Measurements from ENCODE around the gene WDR5. TPM values are rescaled to one million over a fixed set of nuclear protein-coding genes. Genes with fewer than 3 reads are reported as not detected.

WDR5 gene
- total RNA-seq, 1 experiment from 2014 or later = 29.1 TPM

- TF ChIP-seq CTCF (conservative IDR thresholded peaks at IDR 0.05; ENCODE audit: low read depth, low read length) = no peak
- no peak for TF ChIP-seq EZH2 (IDR thresholded peaks at IDR 0.05; ENCODE audit: low read length, unreplicated experiment)
- no peak for TF ChIP-seq EZH2phosphoT487 (IDR thresholded peaks at IDR 0.05; ENCODE audit: borderline replicate concordance, low read length)
- BruUV-seq (replicated peaks) = no TSS peak
- Histone ChIP-seq H3K4me2 (ENCODE audit: low read length) (no peak overlapping the region), H3K79me2 (ENCODE audit: low read length) (peaks cover 9% of the 10 kb centered on the region), H3K27ac (ENCODE audit: low read length) (no peak overlapping the region), H4K20me1 (ENCODE audit: low read length) (no peaks in the 10 kb centered on the region), H3K9me3 (ENCODE audit: low read length) (no peaks in the 10 kb centered on the region), H3F3A (ENCODE audit: low read length, unreplicated experiment) (no peaks in the 10 kb centered on the region), H2AFZ (ENCODE audit: low read length) (no peak overlapping the region), H3K27me3 (ENCODE audit: low read length) (no peaks in the 10 kb centered on the region), H3K4me1 (ENCODE audit: insufficient read depth, low read length) (no peaks in the 10 kb centered on the region), H3K4me3 (ENCODE audit: low read length) (no peak overlapping the region), H3K9ac (ENCODE audit: low read length) (no peak overlapping the region), H3K36me3 (ENCODE audit: low read depth, low read length) (peaks cover 20% of the 10 kb centered on the region; the same call in 1 of the 2 replicates), H3K9me2 (replicated peaks; ENCODE audit: low read length) (no peaks in the 10 kb centered on the region)
- ChIA-PET POLR2A (ENCODE audit: unreplicated experiment) (no interaction called here), CTCF (no interaction called here)
- intact Hi-C loops (cut with micrococcal nuclease) = no loop called here
- ATAC-seq (no peak), DNase-seq (no peak)
Observed at GRCh38 chr9:134144801-134145200, 8.9 kb downstream of the WDR5 start.

GRCh38 chr9:134145262-134145661, 9.4 kb downstream of the WDR5 start:
- intact Hi-C loops (cut with micrococcal nuclease) = no loop called here
- H3K36me3 ChIP-seq (ENCODE audit: low read depth, low read length) = peaks cover 19% of the 10 kb centered on the region; the same call in 1 of the 2 replicates
- no peaks in the 10 kb centered on the region for H4K20me1 ChIP-seq (ENCODE audit: low read length)
- H3K27ac ChIP-seq (ENCODE audit: low read length) = no peak overlapping the region
- H3K79me2 ChIP-seq (ENCODE audit: low read length) = peaks cover 5% of the 10 kb centered on the region; the same call in 1 of the 2 replicates
- TF ChIP-seq EZH2 (IDR thresholded peaks at IDR 0.05; ENCODE audit: low read length, unreplicated experiment) = no peak
- H3K9me2 ChIP-seq (replicated peaks; ENCODE audit: low read length) = no peaks in the 10 kb centered on the region
- no peak for ATAC-seq
- BruUV-seq (replicated peaks) = no TSS peak
- POLR2A ChIA-PET (ENCODE audit: unreplicated experiment) = no interaction called here
- no peak overlapping the region for H3K4me2 ChIP-seq (ENCODE audit: low read length)
- no peak overlapping the region for H3K9ac ChIP-seq (ENCODE audit: low read length)
- no peak overlapping the region for H2AFZ ChIP-seq (ENCODE audit: low read length)
- no peaks in the 10 kb centered on the region for H3K9me3 ChIP-seq (ENCODE audit: low read length)
- H3K4me1 ChIP-seq (ENCODE audit: insufficient read depth, low read length) = no peaks in the 10 kb centered on the region
- no peak for DNase-seq
- no peaks in the 10 kb centered on the region for H3F3A ChIP-seq (ENCODE audit: low read length, unreplicated experiment)
- CTCF ChIA-PET = no interaction called here
- no peaks in the 10 kb centered on the region for H3K27me3 ChIP-seq (ENCODE audit: low read length)
- H3K4me3 ChIP-seq (ENCODE audit: low read length) = no peak overlapping the region

- Histone ChIP-seq H3K4me1 (ENCODE audit: insufficient read depth, low read length) (no peaks in the 10 kb centered on the region), H3K27me3 (ENCODE audit: low read length) (no peaks in the 10 kb centered on the region), H4K20me1 (ENCODE audit: low read length) (no peaks in the 10 kb centered on the region), H2AFZ (ENCODE audit: low read length) (no peak overlapping the region), H3K36me3 (ENCODE audit: low read depth, low read length) (peaks cover 19% of the 10 kb centered on the region; the same call in 1 of the 2 replicates), H3K27ac (ENCODE audit: low read length) (no peak overlapping the region), H3K9ac (ENCODE audit: low read length) (no peak overlapping the region), H3K9me2 (replicated peaks; ENCODE audit: low read length) (no peaks in the 10 kb centered on the region), H3K79me2 (ENCODE audit: low read length) (no peaks in the 10 kb centered on the region), H3K9me3 (ENCODE audit: low read length) (no peaks in the 10 kb centered on the region), H3K4me3 (ENCODE audit: low read length) (no peak overlapping the region), H3F3A (ENCODE audit: low read length, unreplicated experiment) (no peaks in the 10 kb centered on the region), H3K4me2 (ENCODE audit: low read length) (no peak overlapping the region)
- no peak for DNase-seq
- TF ChIP-seq EZH2 (IDR thresholded peaks at IDR 0.05; ENCODE audit: low read length, unreplicated experiment) (no peak), EZH2phosphoT487 (IDR thresholded peaks at IDR 0.05; ENCODE audit: borderline replicate concordance, low read length) (no peak), CTCF (conservative IDR thresholded peaks at IDR 0.05; ENCODE audit: low read depth, low read length) (no peak)
- no TSS peak for BruUV-seq (replicated peaks)
- intact Hi-C loops (cut with micrococcal nuclease) = no loop called here
- ChIA-PET POLR2A (ENCODE audit: unreplicated experiment) (no interaction called here), CTCF (no interaction called here)
- ATAC-seq = no peak
Observed at GRCh38 chr9:134146774-134147493, 11.1 kb downstream of the WDR5 start.
